Measurements from ENCODE around the gene DCAF11.
A peak's percentile ranks its signal among the peaks of the same experiment; 100 is the strongest.

The DCAF11 gene

DNA sequence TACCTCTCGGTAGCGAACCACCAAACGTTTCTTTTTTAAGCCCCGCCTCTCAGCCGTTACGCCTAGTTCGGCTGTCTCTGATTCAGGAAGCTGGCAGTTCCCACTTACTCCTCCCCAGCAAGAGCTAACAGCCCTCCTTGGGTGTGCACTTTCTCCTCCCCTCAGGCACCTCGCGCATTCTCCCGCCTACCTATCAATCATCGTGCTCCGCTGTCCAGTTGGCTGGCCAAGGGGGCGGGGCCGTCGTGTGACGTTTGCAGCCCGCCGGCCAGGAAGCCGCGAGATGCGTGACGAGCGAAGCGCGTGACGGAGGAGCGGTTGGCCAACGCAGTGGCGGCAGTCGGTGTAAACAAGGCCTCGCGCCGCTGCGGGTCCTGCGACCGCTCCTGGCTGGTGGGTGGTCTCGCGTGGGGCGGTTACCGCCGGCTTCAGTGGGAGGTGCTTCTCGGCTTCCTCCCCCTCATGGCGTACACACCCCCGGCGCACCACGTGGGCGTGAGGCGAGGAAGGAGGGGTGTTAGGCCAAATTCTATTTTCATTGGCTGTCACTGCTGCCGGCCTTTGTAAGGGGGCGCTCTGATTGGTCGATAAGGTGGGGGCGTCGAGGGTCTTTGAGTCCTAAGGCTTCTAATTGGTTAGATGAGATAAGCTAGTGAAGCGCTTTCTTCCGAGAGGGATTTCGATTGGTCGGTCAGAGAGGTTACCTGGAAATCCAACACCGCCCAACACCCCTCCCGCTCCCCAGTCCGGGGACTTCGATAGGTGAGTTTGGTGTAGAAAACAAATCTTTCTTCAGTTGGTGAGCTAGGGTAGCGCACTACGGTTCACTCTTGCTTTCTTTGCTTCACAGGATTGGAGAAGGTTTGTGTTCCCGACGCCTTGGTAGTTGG, at the start of gene DCAF11, which contains the start of gene NRL:
TSS of gene DCAF11 (plus strand) at position 246 of the 890 bp plus-strand sequence. CDS start 818 bp downstream, outside the sequence.
TSS of gene NRL (minus strand) at position 418 of the 890 bp plus-strand sequence. CDS start 32,101 bp downstream, outside the sequence.
- DNase-seq: peak; percentile 96 to 100 (median 100)

GRCh38 chr14:24064856-24065255, 49.7 kb upstream of the DCAF11 start:
- no peak for DNase-seq

DNA sequence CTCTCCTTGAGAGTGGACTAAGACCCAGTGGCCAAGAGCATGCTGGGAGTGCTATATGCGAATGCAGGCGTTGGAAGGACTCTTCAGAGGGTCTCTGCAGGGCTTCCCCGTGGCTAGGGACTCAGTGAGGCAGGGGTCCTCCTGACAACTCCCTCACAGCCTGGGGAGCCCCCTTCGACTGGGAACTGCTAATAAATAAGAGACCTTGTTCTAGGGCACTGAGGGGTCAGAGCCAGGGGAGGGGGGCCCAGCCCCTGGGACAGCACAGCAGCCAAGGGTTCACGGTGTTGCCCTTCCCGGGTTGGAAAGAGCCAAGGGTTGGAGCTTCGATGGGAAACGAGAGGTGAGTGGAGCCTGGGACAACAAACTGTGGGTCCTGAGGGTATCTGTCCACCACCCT, 49.2 kb upstream of the DCAF11 start:
- no peak for DNase-seq

- DNase-seq: no peak
These were observed 48.0 kb upstream of the DCAF11 start for GRCh38 chr14:24066496-24067132.

DNA sequence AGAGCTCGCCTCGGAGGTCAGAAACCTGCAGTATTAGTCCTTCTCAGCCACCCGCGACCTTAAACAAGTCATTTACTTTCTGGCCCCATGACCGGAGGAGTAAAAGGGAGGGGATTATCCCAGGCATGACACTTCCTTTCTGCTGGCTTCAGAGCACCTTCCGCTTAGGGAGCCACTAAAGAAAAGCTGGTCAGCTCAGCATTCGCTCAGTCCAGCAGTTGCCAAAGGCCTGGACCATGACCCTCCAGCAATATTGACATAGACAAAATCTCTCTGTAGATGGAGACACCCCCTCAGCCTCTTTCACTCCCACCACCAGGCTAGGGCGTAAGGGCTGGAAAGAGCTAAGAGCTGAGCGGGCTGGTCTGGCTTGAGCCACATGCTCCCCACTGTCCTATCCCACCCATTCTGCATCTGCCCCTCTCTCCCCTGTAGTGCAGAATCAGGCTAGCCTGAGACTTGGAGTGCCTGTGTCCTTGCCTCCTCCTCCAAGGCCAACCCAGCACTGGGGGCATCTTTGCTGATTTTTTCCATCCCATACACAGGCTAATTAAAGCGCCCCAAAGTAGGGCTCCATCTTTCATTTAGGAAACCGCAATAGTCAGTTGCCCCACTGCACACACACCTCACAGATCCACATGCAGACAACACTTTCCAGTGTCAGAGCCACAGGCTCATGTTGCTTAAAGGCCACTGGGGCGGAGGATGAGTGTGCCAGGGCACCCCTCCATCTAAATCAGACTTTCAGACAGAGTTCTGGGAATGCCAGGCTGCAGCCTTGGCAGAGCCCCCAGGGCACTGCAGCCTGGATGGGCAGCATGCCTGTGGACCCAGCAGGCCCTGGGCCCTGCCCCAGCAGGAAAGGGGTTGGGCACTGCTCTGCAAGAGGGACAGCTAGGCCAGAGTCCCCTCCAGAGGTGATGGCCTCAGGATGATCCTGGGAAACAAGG, 47.2 kb upstream of the DCAF11 start:
- peak in 6 of 14 donors; percentile 28 to 83 (median 38) for DNase-seq

DNA sequence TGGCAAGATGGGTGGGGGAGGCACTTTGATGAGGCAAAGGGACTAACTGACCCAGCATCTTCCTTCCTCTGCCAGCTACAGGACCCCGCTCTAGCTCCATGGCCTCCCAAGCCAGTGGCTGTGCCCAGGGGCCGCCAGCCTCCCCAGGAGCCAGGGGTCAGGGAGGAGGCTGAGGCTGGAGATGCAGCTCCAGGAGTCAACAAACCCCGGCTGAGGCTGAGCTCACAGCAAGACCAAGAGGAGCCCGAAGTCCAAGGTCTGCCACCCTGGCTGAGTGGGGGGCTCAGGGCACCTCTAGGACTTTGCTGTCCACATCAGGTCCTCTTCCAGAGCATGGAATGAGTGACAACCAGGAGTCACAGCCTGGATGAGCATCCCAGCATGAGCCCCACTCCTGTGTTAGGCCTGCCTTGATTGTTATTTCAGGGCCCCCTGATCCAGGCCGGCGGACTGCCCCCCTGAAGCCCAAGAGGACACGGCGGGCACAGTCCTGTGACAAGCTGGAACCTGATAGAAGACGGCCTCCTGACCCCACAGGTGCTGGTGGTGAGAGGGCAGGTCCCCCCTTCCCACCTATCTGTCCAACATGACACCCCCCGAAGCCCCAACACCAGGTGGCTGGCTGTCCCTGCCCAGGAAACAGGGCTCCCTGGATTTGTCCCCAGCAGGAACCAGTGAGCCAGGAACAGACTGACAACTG, 45.7 kb upstream of the DCAF11 start:
- no peak for DNase-seq

GRCh38 chr14:24069411-24069735, 45.2 kb upstream of the DCAF11 start:
- DNase-seq: no peak

- DNase-seq: peak in 1 of 14 donors; percentile 64
These were observed 44.1 kb upstream of the DCAF11 start for GRCh38 chr14:24070285-24071143.

GRCh38 chr14:24071144-24071697, 43.4 kb upstream of the DCAF11 start, which contains the start of gene CPNE6:
Gene CPNE6, plus strand, starts transcription at chr14:24071562. Its CDS starts 1,375 bp downstream, at chr14:24072937.
- DNase-seq: peak in 4 of 14 donors; percentile 12 to 85 (median 24)

GRCh38 chr14:24071836-24072430, 42.6 kb upstream of the DCAF11 start:
- peak in 4 of 14 donors; percentile 30 to 56 (median 48) for DNase-seq

- peak in 6 of 14 donors; percentile 21 to 56 (median 43) for DNase-seq
These were observed 42.1 kb upstream of the DCAF11 start for GRCh38 chr14:24072436-24072835.

- no peak for DNase-seq
These were observed 41.4 kb upstream of the DCAF11 start for GRCh38 chr14:24072881-24073877.

GRCh38 chr14:24074625-24075484, 39.7 kb upstream of the DCAF11 start:
- no peak for DNase-seq

- DNase-seq: no peak
These were observed 38.9 kb upstream of the DCAF11 start for GRCh38 chr14:24075485-24076301.

DNA sequence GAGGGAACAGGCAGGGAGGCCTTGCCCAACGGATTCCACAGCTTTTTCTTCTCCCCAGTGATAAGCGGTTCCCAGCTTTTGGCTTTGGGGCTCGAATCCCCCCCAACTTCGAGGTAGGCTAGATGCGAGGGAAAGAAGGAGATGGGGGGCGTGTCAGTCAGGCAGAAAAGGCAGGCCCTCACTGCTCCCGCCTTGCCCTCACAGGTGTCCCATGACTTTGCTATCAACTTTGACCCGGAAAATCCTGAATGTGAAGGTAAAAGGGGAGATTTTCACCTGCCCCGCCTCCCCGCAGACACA, 38.3 kb upstream of the DCAF11 start:
- DNase-seq: no peak

DNA sequence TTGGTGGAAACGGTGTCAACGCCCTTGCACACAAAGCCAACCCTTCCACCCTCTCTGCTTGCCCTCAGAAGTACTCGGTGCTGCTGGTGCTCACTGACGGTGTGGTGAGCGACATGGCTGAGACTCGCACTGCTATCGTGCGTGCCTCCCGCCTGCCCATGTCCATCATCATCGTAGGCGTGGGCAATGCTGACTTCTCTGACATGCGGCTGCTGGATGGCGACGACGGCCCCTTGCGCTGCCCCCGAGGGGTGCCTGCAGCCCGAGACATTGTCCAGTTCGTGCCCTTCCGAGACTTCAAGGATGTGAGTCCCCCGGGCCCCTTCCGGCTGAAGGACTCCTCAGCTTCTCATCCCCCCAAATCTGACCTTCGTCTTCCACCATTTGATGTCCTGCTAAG, 37.5 kb upstream of the DCAF11 start:
- no peak for DNase-seq

GRCh38 chr14:24078146-24078545, 36.4 kb upstream of the DCAF11 start:
- no peak for DNase-seq
